Panc1 (cell line): Measurements from ENCODE around the gene GPRC5C. TPM values are rescaled to one million over a fixed set of nuclear protein-coding genes. Genes with fewer than 3 reads are reported as not detected.

ENCODE experiments used
- ATAC-seq: fragments of 200-7000 bp; cut with Tn5 transposase; 2 replicates; pipeline ENCODE4 v1.9.1; 2020; ENCODE audit warnings: mild to moderate bottlenecking, moderate library complexity
- BruUV-seq: library from RNA; stranded (reverse); fragments of 400-500 nt; replicated peaks from 2 replicates; lab custom pipeline; 2021; lab: Mats Ljungman, UMichigan
- CTCF ChIA-PET: fragments of 300-600 bp; sonication (Branson Sonifier 250); formaldehyde crosslinking; loops from one replicate; lab custom pipeline; 2022; ENCODE audit warnings: antibody characterized with exemption; lab: Charles Lee
- POLR2A ChIA-PET: fragments of 300-600 bp; sonication (Branson Sonifier 250); formaldehyde crosslinking; loops from one replicate; lab custom pipeline; 2022; ENCODE audit warnings: antibody characterized with exemption; lab: Charles Lee
- DNase-seq: peaks from one replicate; pipeline ENCODE4 v3.0.0-alpha.2; 2010; ENCODE audit warnings: low read depth, low spot score
- H3K27ac ChIP-seq: 2 replicates; pipeline ENCODE4 v1.5.1; 2011; ENCODE audit warnings: mild to moderate bottlenecking, low read length, inconsistent platforms
- H3K27me3 ChIP-seq: fragments of 200-500 bp; sonication (Bioruptor generic); 2 replicates; pipeline ENCODE4 v1.6.0; 2014; ENCODE audit warnings: low read length, inconsistent platforms; ENCODE audit not compliant: control insufficient read depth, insufficient read depth
- H3K36me3 ChIP-seq: fragments of 200-500 bp; sonication (Bioruptor generic); 2 replicates; pipeline ENCODE4 v1.5.1; 2014; ENCODE audit warnings: inconsistent platforms, mild to moderate bottlenecking, low read length, moderate library complexity; ENCODE audit not compliant: control insufficient read depth, insufficient read depth
- H3K4me1 ChIP-seq: 2 replicates; pipeline ENCODE4 v1.5.1; 2011; ENCODE audit warnings: inconsistent platforms, mild to moderate bottlenecking, low read length, moderate library complexity; ENCODE audit not compliant: control insufficient read depth, insufficient read depth
- H3K4me3 ChIP-seq, 2 experiments: 2 replicates each; pipeline ENCODE4 v1.5.1; 2011 to 2012; ENCODE audit warnings: low read depth in 2 of 2, low read length in 2 of 2, mild to moderate bottlenecking in 2 of 2, inconsistent platforms in 1 of 2, moderate library complexity in 1 of 2
- H3K9me3 ChIP-seq: fragments of 200-500 bp; sonication (Bioruptor generic); 2 replicates; pipeline ENCODE4 v1.5.1; 2014; ENCODE audit warnings: low read depth, mild to moderate bottlenecking, inconsistent platforms, low read length, moderate library complexity; ENCODE audit not compliant: control insufficient read depth, insufficient read depth
- POLR2AphosphoS5 ChIP-seq: IDR thresholded peaks from 2 replicates; pipeline ENCODE4 v1.6.1; 2012; ENCODE audit warnings: mild to moderate bottlenecking, low read depth, low read length, moderate library complexity
- REST ChIP-seq, 2 experiments: IDR thresholded peaks; 2 replicates each; pipeline ENCODE4 v1.6.1; 2011 to 2012; ENCODE audit warnings: low read depth in 2 of 2, control low read depth in 1 of 2, low read length in 1 of 2, mild to moderate bottlenecking in 1 of 2, moderate library complexity in 1 of 2; ENCODE audit not compliant: insufficient read depth in 1 of 2
- SIN3A ChIP-seq: IDR thresholded peaks from 2 replicates; pipeline ENCODE4 v1.6.1; 2012; ENCODE audit warnings: low read depth, mild to moderate bottlenecking, low read length, moderate library complexity, borderline replicate concordance; ENCODE audit not compliant: insufficient read depth
- TCF7L2 ChIP-seq: IDR thresholded peaks from 2 replicates; pipeline ENCODE4 v1.6.1; 2011; ENCODE audit warnings: mild to moderate bottlenecking, low read depth, low read length, inconsistent platforms
- in situ Hi-C: cut with HindIII; loops from 2 replicates; pipeline ENCODE4 v1.10.0; 2016; ENCODE audit warnings: low sequenced_read_pairs, low pct_unique_long_range_greater_than_20kb
- intact Hi-C: fragments of 100-400 bp; cut with micrococcal nuclease; formaldehyde crosslinking; loops from one replicate; pipeline ENCODE4 v1.10.0; 2022; ENCODE audit not compliant: unreplicated experiment
- total RNA-seq: library from RNA; stranded (reverse); gene quantifications from one replicate; pipeline ENCODE4 v1.2.1, GENCODE V29; 2021; ENCODE audit not compliant: unreplicated experiment
- TF ChIP-seq, protein P1 (sequence below): fragments of 450-650 bp; IDR thresholded peaks from 2 replicates; pipeline ENCODE4 v1.5.1; 2017; ENCODE audit warnings: mild to moderate bottlenecking

The GPRC5C gene
- total RNA-seq, 1 experiment from 2014 or later = 57.1 TPM

GRCh38 chr17:74472890-74473289 is 41.0 kb downstream of the GPRC5C start:
- Histone ChIP-seq H3K9me3 (no peaks in the 10 kb centered on the region), H3K36me3 (no peaks in the 10 kb centered on the region), H3K27ac (no peak overlapping the region), H3K4me3 (no peak overlapping the region), H3K4me1 (no peaks in the 10 kb centered on the region), H3K27me3 (no peaks in the 10 kb centered on the region; the same call in 1 of the 2 replicates)
- DNase-seq = no peak
- in situ Hi-C loops (no loop called here), intact Hi-C loops (no loop called here)
- ChIA-PET CTCF (no interaction called here), POLR2A (no interaction called here)
- ATAC-seq = no peak
- no TSS peak for BruUV-seq
- no peak for TF ChIP-seq SIN3A
- TF ChIP-seq, protein P1, sequence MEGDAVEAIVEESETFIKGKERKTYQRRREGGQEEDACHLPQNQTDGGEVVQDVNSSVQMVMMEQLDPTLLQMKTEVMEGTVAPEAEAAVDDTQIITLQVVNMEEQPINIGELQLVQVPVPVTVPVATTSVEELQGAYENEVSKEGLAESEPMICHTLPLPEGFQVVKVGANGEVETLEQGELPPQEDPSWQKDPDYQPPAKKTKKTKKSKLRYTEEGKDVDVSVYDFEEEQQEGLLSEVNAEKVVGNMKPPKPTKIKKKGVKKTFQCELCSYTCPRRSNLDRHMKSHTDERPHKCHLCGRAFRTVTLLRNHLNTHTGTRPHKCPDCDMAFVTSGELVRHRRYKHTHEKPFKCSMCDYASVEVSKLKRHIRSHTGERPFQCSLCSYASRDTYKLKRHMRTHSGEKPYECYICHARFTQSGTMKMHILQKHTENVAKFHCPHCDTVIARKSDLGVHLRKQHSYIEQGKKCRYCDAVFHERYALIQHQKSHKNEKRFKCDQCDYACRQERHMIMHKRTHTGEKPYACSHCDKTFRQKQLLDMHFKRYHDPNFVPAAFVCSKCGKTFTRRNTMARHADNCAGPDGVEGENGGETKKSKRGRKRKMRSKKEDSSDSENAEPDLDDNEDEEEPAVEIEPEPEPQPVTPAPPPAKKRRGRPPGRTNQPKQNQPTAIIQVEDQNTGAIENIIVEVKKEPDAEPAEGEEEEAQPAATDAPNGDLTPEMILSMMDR = no peak
- no peak for TF ChIP-seq REST (IDR thresholded peaks at IDR 0.05; ENCODE audit: insufficient read depth in 1 of 2, low read depth in 2 of 2, low read length in 1 of 2)
- no peak for TF ChIP-seq TCF7L2
- no peak for TF ChIP-seq POLR2AphosphoS5

GRCh38 chr17:74473294-74473693 is 41.4 kb downstream of the GPRC5C start:
- DNase-seq (no peak), ATAC-seq (no peak)
- Histone ChIP-seq H3K27ac (no peak overlapping the region), H3K9me3 (no peaks in the 10 kb centered on the region), H3K27me3 (peaks cover under 1% of the 10 kb centered on the region; the same call in 1 of the 2 replicates), H3K36me3 (no peaks in the 10 kb centered on the region), H3K4me3 (no peak overlapping the region), H3K4me1 (no peaks in the 10 kb centered on the region)
- intact Hi-C loops = no loop called here
- ChIA-PET POLR2A (no interaction called here), CTCF (no interaction called here)
- no TSS peak for BruUV-seq
- in situ Hi-C loops = no loop called here
- no peak for TF ChIP-seq TCF7L2
- TF ChIP-seq, protein P1 = no peak
